ENCODE data around the gene CIP2A.

- TF ChIP-seq CTCF (IDR thresholded peaks at IDR 0.05), result no peak
- TF ChIP-seq POLR2A (IDR thresholded peaks at IDR 0.05), result no peak
Observed at GRCh38 chr3:108527817-108528216, 61.4 kb downstream of the CIP2A start.

All from esophagus squamous epithelium (tissue), 4 donors.